ENCODE results near the gene TBC1D12.

DNA sequence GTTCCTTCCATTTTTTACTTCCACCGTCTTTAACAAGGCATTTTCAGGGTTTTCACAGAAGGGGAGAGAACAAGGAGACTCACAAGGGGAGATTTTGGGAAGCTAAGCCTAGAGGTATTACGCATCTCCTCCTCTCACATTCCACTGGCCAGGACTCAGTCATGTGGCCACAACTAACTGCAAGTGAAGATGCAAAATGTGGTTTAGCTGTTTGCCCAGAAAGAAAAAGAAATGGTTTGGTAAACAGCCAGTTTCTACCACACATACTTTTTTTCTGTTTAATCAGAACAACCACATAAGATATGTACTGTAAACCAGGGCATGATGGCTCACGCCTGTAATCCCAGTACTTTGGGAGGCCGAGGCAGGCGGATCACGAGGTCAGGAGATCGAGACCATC lies 121.8 kb downstream of the TBC1D12 start:
- no peak for TF ChIP-seq POLR2A (IDR thresholded peaks at IDR 0.05)
- TF ChIP-seq, protein P1, sequence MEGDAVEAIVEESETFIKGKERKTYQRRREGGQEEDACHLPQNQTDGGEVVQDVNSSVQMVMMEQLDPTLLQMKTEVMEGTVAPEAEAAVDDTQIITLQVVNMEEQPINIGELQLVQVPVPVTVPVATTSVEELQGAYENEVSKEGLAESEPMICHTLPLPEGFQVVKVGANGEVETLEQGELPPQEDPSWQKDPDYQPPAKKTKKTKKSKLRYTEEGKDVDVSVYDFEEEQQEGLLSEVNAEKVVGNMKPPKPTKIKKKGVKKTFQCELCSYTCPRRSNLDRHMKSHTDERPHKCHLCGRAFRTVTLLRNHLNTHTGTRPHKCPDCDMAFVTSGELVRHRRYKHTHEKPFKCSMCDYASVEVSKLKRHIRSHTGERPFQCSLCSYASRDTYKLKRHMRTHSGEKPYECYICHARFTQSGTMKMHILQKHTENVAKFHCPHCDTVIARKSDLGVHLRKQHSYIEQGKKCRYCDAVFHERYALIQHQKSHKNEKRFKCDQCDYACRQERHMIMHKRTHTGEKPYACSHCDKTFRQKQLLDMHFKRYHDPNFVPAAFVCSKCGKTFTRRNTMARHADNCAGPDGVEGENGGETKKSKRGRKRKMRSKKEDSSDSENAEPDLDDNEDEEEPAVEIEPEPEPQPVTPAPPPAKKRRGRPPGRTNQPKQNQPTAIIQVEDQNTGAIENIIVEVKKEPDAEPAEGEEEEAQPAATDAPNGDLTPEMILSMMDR (IDR thresholded peaks at IDR 0.05): no peak
- no peak for TF ChIP-seq EP300 (IDR thresholded peaks at IDR 0.05)
